Endothelial cell (in vitro differentiated cells): ENCODE data around the gene FAM107B. TPM values are rescaled to one million over a fixed set of nuclear protein-coding genes. Genes with fewer than 3 reads are reported as not detected.
"Not testable (repeated sequence)": the region's sequence is repeated elsewhere in the genome, so short reads cannot be mapped to it uniquely, and the experiment has no call there.

ENCODE experiments used
- DNase-seq: peaks from one replicate; pipeline ENCODE4 v3.0.0; 2021; ENCODE audit warnings: low spot score
- H3K27ac Mint-ChIP-seq: one replicate; pipeline ENCODE4 v1.8.0; 2021; ENCODE audit warnings: mixed read lengths, inconsistent platforms; ENCODE audit not compliant: unreplicated experiment
- H3K27me3 Mint-ChIP-seq: one replicate; pipeline ENCODE4 v1.8.0; 2021; ENCODE audit warnings: mild to moderate bottlenecking, moderate library complexity, mixed read lengths, inconsistent platforms; ENCODE audit not compliant: unreplicated experiment
- H3K36me3 Mint-ChIP-seq: one replicate; pipeline ENCODE4 v1.8.0; 2021; ENCODE audit warnings: mild to moderate bottlenecking, low read depth, mixed read lengths, inconsistent platforms; ENCODE audit not compliant: unreplicated experiment
- H3K4me1 Mint-ChIP-seq: one replicate; pipeline ENCODE4 v1.8.0; 2021; ENCODE audit warnings: mild to moderate bottlenecking, mixed read lengths, inconsistent platforms; ENCODE audit not compliant: unreplicated experiment
- H3K4me3 Mint-ChIP-seq: one replicate; pipeline ENCODE4 v1.8.0; 2021; ENCODE audit warnings: mild to moderate bottlenecking, mixed read lengths, inconsistent platforms; ENCODE audit not compliant: unreplicated experiment
- H3K9me3 Mint-ChIP-seq: one replicate; pipeline ENCODE4 v1.8.0; 2021; ENCODE audit warnings: mixed read lengths, inconsistent platforms; ENCODE audit not compliant: unreplicated experiment
- total RNA-seq: library from RNA; stranded (reverse); fragmentation: NEBNext Ultra II Directional; extraction: Animal tissue kit (Norgen Biotek cat#: 25700); gene quantifications from one replicate; pipeline ENCODE4 v1.2.1, GENCODE V29; 2021; ENCODE audit not compliant: unreplicated experiment
- TF ChIP-seq, protein P1 (sequence below): fragments of 200-600 bp; sonication (generic); IDR thresholded peaks from one replicate; pipeline ENCODE4 v1.5.0; 2021; ENCODE audit warnings: antibody characterized with exemption; ENCODE audit not compliant: unreplicated experiment

Gene FAM107B
- total RNA-seq, 1 donor from 2014 or later, result 462 TPM

GRCh38 chr10:14712991-14713424 is 61.7 kb downstream of the FAM107B start:
- peaks cover 6% of the 10 kb centered on the region for H3K4me1 Mint-ChIP-seq
- no peaks in the 10 kb centered on the region for H3K9me3 Mint-ChIP-seq
- TF ChIP-seq, protein P1, sequence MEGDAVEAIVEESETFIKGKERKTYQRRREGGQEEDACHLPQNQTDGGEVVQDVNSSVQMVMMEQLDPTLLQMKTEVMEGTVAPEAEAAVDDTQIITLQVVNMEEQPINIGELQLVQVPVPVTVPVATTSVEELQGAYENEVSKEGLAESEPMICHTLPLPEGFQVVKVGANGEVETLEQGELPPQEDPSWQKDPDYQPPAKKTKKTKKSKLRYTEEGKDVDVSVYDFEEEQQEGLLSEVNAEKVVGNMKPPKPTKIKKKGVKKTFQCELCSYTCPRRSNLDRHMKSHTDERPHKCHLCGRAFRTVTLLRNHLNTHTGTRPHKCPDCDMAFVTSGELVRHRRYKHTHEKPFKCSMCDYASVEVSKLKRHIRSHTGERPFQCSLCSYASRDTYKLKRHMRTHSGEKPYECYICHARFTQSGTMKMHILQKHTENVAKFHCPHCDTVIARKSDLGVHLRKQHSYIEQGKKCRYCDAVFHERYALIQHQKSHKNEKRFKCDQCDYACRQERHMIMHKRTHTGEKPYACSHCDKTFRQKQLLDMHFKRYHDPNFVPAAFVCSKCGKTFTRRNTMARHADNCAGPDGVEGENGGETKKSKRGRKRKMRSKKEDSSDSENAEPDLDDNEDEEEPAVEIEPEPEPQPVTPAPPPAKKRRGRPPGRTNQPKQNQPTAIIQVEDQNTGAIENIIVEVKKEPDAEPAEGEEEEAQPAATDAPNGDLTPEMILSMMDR, result no peak
- H3K4me3 Mint-ChIP-seq, result no peak overlapping the region
- H3K27me3 Mint-ChIP-seq, result no peaks in the 10 kb centered on the region
- no peaks in the 10 kb centered on the region for H3K36me3 Mint-ChIP-seq
- H3K27ac Mint-ChIP-seq, result no peak overlapping the region
- DNase-seq, result no peak

GRCh38 chr10:14709344-14709743 is 65.4 kb downstream of the FAM107B start:
- not testable (repeated sequence) for H3K27ac Mint-ChIP-seq, H3K36me3 Mint-ChIP-seq, DNase-seq, H3K4me3 Mint-ChIP-seq, H3K4me1 Mint-ChIP-seq, H3K9me3 Mint-ChIP-seq, H3K27me3 Mint-ChIP-seq

GRCh38 chr10:14707481-14707880 is 67.2 kb downstream of the FAM107B start:
- peaks cover 1% of the 10 kb centered on the region for H3K27me3 Mint-ChIP-seq
- TF ChIP-seq, protein P1, result no peak
- peaks cover 9% of the 10 kb centered on the region for H3K4me1 Mint-ChIP-seq
- H3K9me3 Mint-ChIP-seq, result no peaks in the 10 kb centered on the region
- no peaks in the 10 kb centered on the region for H3K36me3 Mint-ChIP-seq
- no peak overlapping the region for H3K27ac Mint-ChIP-seq
- H3K4me3 Mint-ChIP-seq, result no peak overlapping the region
- DNase-seq, result no peak

GRCh38 chr10:14705548-14706230 is 69.0 kb downstream of the FAM107B start:
- H3K27ac Mint-ChIP-seq, result no peak overlapping the region

GRCh38 chr10:14703631-14704001 is 71.1 kb downstream of the FAM107B start:
- TF ChIP-seq, protein P1, result no peak
- Mint-ChIP-seq H3K36me3 (no peaks in the 10 kb centered on the region), H3K4me3 (no peak overlapping the region), H3K4me1 (peaks cover 19% of the 10 kb centered on the region), H3K27me3 (peaks cover 6% of the 10 kb centered on the region), H3K27ac (no peak overlapping the region), H3K9me3 (no peaks in the 10 kb centered on the region)
- DNase-seq, result no peak

More at GRCh38 chr10:14705548-14706230, 69.0 kb downstream of the FAM107B start:
- TF ChIP-seq, protein P1, result no peak
- no peak for DNase-seq
- Mint-ChIP-seq H3K27me3 (peaks cover 1% of the 10 kb centered on the region), H3K36me3 (no peaks in the 10 kb centered on the region), H3K4me1 (peaks cover 9% of the 10 kb centered on the region), H3K4me3 (no peak overlapping the region), H3K9me3 (no peaks in the 10 kb centered on the region)
